Measurements from ENCODE around the gene DNM3. TPM values are rescaled to one million over a fixed set of nuclear protein-coding genes. Genes with fewer than 3 reads are reported as not detected.

The DNM3 gene
- total and polyA plus RNA-seq, 2 donors (not counting 3 experiments of a cell fraction or from before 2014, with no cell fraction given), result 1.4 to 2.5 TPM

DNA sequence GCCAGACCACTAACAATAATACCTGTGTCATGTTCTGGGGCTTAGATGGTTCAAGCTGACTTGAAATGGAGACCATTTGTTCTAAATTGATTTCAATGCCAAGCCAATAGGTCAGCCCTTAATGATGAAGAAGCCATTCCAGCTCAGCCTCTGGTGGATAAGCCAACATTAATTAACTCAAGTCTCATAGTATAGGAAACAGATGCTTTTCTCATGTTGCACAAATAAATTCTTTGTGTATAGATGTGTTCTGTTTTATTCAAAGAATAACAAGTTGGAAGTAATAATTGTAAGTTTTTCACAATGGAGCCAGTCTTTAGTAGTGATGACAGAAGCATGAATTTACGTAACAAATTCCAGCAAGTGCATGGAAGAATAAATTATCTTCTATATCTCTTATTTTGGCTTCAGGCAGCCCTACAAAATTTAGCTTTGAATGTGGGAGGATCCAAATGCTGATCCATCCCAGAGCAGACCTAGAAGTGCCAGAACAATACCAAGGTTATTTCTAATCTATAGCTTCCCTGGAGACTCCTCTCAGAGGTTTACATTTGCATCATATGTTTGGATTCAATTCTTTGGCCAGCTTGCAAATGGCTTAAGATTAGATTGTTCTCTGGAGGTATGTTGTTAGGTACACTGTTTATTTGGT lies 536.9 kb downstream of the DNM3 start:
- dilution Hi-C loops (cut with MboI; ENCODE audit: extremely low pct_ligation_motif_present, low sequenced_read_pairs) (no loop called here), intact Hi-C loops (cut with micrococcal nuclease) (no loop called here)
- CTCF ChIA-PET, result no interaction called here

More for the DNA sequence above, 536.9 kb downstream of the DNM3 start:
- TF ChIP-seq JUN (IDR thresholded peaks at IDR 0.05; ENCODE audit: borderline replicate concordance, insufficient read depth, insufficient read length, low read depth) (no peak), POLR2AphosphoS5 (IDR thresholded peaks at IDR 0.05; ENCODE audit: insufficient read depth, low read depth, low read length) (no peak), FOS (IDR thresholded peaks at IDR 0.05; ENCODE audit: borderline replicate concordance, insufficient read depth, low read length) (no peak), EZH2 (IDR thresholded peaks at IDR 0.05; ENCODE audit: borderline replicate concordance, low read depth, low read length, severe bottlenecking) (no peak), MYC (IDR thresholded peaks at IDR 0.05; ENCODE audit: low read depth, low read length) (no peak), POLR2A (IDR thresholded peaks at IDR 0.05; ENCODE audit: low read depth, low read length) (no peak), GATA2 (IDR thresholded peaks at IDR 0.05; ENCODE audit: insufficient read depth, insufficient read length, low read depth, low read length) (no peak)
- TF ChIP-seq, protein P1, sequence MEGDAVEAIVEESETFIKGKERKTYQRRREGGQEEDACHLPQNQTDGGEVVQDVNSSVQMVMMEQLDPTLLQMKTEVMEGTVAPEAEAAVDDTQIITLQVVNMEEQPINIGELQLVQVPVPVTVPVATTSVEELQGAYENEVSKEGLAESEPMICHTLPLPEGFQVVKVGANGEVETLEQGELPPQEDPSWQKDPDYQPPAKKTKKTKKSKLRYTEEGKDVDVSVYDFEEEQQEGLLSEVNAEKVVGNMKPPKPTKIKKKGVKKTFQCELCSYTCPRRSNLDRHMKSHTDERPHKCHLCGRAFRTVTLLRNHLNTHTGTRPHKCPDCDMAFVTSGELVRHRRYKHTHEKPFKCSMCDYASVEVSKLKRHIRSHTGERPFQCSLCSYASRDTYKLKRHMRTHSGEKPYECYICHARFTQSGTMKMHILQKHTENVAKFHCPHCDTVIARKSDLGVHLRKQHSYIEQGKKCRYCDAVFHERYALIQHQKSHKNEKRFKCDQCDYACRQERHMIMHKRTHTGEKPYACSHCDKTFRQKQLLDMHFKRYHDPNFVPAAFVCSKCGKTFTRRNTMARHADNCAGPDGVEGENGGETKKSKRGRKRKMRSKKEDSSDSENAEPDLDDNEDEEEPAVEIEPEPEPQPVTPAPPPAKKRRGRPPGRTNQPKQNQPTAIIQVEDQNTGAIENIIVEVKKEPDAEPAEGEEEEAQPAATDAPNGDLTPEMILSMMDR (IDR thresholded peaks at IDR 0.05; ENCODE audit: extremely low read depth in 1 of 2, insufficient read depth in 1 of 2, low read depth in 1 of 2, low read length in 2 of 2), result no peak
- TF ChIP-seq, protein P2, sequence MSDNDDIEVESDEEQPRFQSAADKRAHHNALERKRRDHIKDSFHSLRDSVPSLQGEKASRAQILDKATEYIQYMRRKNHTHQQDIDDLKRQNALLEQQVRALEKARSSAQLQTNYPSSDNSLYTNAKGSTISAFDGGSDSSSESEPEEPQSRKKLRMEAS (IDR thresholded peaks at IDR 0.05; ENCODE audit: insufficient read depth, insufficient read length), result no peak
- H3K4me2 ChIP-seq (ENCODE audit: insufficient read depth, low read length), result no peak overlapping the region
- POLR2A ChIA-PET, result no interaction called here
- FAIRE-seq, result no peak
- H3K9me1 ChIP-seq (replicated peaks; ENCODE audit: control insufficient read depth, extremely low read depth, insufficient read depth, low read length), result no peaks in the 10 kb centered on the region
- H4K20me1 ChIP-seq (replicated peaks; ENCODE audit: control insufficient read depth, extremely low read depth, insufficient read depth, low read length), result no peaks in the 10 kb centered on the region
- H3K27ac ChIP-seq (ENCODE audit: insufficient read depth, low read depth, low read length), result no peak overlapping the region
- H3K9me3 ChIP-seq (replicated peaks; ENCODE audit: control insufficient read depth, insufficient read depth, low read length), result no peaks in the 10 kb centered on the region
- no peak overlapping the region for H3K4me3 ChIP-seq (replicated peaks in 1 of 3; ENCODE audit: insufficient read depth in 1 of 3, low read depth in 1 of 3, low read length in 3 of 3)
- no peaks in the 10 kb centered on the region for H3K36me3 ChIP-seq (ENCODE audit: control insufficient read depth in 2 of 2, extremely low read depth in 1 of 2, insufficient read depth in 2 of 2, low read length in 2 of 2)
- BruUV-seq (replicated peaks), result no TSS peak
- H2AFZ ChIP-seq (ENCODE audit: low read depth, low read length), result no peak overlapping the region
- H3K9ac ChIP-seq (replicated peaks; ENCODE audit: extremely low read depth, insufficient read depth, low read length), result no peak overlapping the region
- no peak for DNase-seq (ENCODE audit: low read depth, low spot score)
- H3K27me3 ChIP-seq (ENCODE audit: control insufficient read depth in 2 of 2, insufficient read depth in 2 of 2, low read length in 2 of 2), result no peaks in the 10 kb centered on the region
- H3K79me2 ChIP-seq (ENCODE audit: control insufficient read depth, insufficient read depth, low read length), result no peaks in the 10 kb centered on the region
- H3K4me1 ChIP-seq (ENCODE audit: control insufficient read depth, extremely low read depth, insufficient read depth, low read length), result peaks cover 28% of the 10 kb centered on the region
